ENCODE data around the gene SLC6A5. TPM values are rescaled to one million over a fixed set of nuclear protein-coding genes. Genes with fewer than 3 reads are reported as not detected.

Gene SLC6A5
- total RNA-seq, 2 donors from 2014 or later, result 0.40 TPM; not detected in 1

GRCh38 chr11:20647976-20648565 is 48.7 kb downstream of the SLC6A5 start:
- H3K9me3 ChIP-seq, result no peaks in the 10 kb centered on the region
- H3K4me1 ChIP-seq (replicated peaks), result no peaks in the 10 kb centered on the region
- DNase-seq (ENCODE audit: low spot score), result peak; percentile 29
- intact Hi-C loops (cut with DNase I), result loop anchor here (2.0 to 10.0 kb wide), 3 partner anchors 1341 to 1657 kb away; no protein-coding TSS in a partner anchor
- no peak overlapping the region for H3K27ac ChIP-seq
- WGBS, result 41% methylated on average over 4 of the region's 4 CpGs
- no peaks in the 10 kb centered on the region for H3K36me3 ChIP-seq
- no peaks in the 10 kb centered on the region for H3K27me3 ChIP-seq (replicated peaks; ENCODE audit: insufficient read depth)
- TF ChIP-seq CTCF (IDR thresholded peaks at IDR 0.05), result peak; percentile 70 to 91 (median 84)
- no peak for TF ChIP-seq POLR2AphosphoS5 (IDR thresholded peaks at IDR 0.05)
- H3K4me3 ChIP-seq, result no peak overlapping the region

- no peak for DNase-seq (ENCODE audit: low spot score)
- intact Hi-C loops (cut with DNase I), result no loop called here
- Histone ChIP-seq H3K36me3 (no peaks in the 10 kb centered on the region), H3K4me3 (no peak overlapping the region), H3K27ac (no peak overlapping the region), H3K27me3 (replicated peaks; ENCODE audit: insufficient read depth) (peaks cover 3% of the 10 kb centered on the region), H3K4me1 (replicated peaks) (no peaks in the 10 kb centered on the region), H3K9me3 (no peaks in the 10 kb centered on the region)
- TF ChIP-seq POLR2AphosphoS5 (IDR thresholded peaks at IDR 0.05) (no peak), CTCF (IDR thresholded peaks at IDR 0.05) (no peak), POLR2A (IDR thresholded peaks at IDR 0.05) (no peak)
- 73% methylated on average over 13 of the region's 13 CpGs for WGBS
Measured at GRCh38 chr11:20652150-20652806, 52.9 kb downstream of the SLC6A5 start.

DNA sequence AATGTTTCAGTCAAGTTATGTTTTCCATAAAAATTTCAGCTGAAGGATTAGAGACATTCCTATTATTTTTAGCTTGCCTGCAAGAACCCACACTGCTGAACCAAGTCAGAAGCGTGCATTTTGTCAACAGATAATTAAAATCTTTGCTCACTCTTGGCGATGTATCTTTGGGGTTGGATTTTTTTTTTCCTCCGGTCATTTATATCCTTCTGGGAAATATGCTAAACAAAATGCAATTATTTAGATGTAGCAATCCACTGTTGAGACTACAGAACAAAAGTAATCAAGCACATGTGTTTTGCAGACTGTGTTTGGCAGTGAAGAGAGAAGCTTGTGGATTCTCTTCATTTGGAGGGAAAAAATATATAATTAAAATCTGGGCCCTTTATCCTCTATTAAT is 54.6 kb downstream of the SLC6A5 start:
- Histone ChIP-seq H3K9me3 (no peaks in the 10 kb centered on the region), H3K4me1 (replicated peaks) (no peaks in the 10 kb centered on the region), H3K4me3 (no peak overlapping the region), H3K27me3 (replicated peaks; ENCODE audit: insufficient read depth) (peaks cover 4% of the 10 kb centered on the region), H3K27ac (no peak overlapping the region), H3K36me3 (no peaks in the 10 kb centered on the region)
- WGBS, result 75% methylated on average over 3 of the region's 3 CpGs
- TF ChIP-seq CTCF (IDR thresholded peaks at IDR 0.05) (no peak), POLR2A (IDR thresholded peaks at IDR 0.05) (no peak), POLR2AphosphoS5 (IDR thresholded peaks at IDR 0.05) (no peak)
- intact Hi-C loops (cut with DNase I), result no loop called here
- DNase-seq (ENCODE audit: low spot score), result no peak

DNA sequence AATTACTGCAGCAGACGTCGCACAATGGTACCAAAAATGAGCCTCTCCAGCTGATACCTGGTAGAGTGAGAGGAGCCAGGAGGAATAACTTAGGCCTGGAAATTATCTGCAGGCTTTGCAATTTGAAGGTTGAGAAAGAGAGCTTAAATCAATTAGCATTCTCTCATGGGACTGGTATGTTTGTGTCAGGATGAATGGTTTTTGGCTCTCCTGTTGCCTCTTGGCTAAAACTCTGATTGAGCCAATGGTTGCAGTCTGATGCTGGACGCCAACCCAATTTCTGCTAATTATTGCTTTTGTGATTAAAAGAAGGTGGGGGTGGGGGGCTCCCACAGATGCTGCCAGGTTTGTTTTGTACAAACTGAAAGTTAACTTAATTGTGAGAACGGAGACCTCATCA is 57.5 kb downstream of the SLC6A5 start:
- Histone ChIP-seq H3K27ac (no peak overlapping the region), H3K27me3 (replicated peaks; ENCODE audit: insufficient read depth) (peaks cover 4% of the 10 kb centered on the region), H3K9me3 (no peaks in the 10 kb centered on the region), H3K36me3 (no peaks in the 10 kb centered on the region), H3K4me3 (no peak overlapping the region), H3K4me1 (replicated peaks) (no peaks in the 10 kb centered on the region)
- intact Hi-C loops (cut with DNase I), result no loop called here
- DNase-seq (ENCODE audit: low spot score), result no peak
- WGBS, result 90% methylated on average over 4 of the region's 4 CpGs
- TF ChIP-seq POLR2A (IDR thresholded peaks at IDR 0.05) (no peak), CTCF (IDR thresholded peaks at IDR 0.05) (no peak), POLR2AphosphoS5 (IDR thresholded peaks at IDR 0.05) (no peak)

- no peak overlapping the region for H3K27ac ChIP-seq
- intact Hi-C loops (cut with DNase I), result no loop called here
- WGBS, result 45% methylated on average over 1 of the region's 1 CpG
- no peaks in the 10 kb centered on the region for H3K4me1 ChIP-seq (replicated peaks)
- no peak overlapping the region for H3K4me3 ChIP-seq
- no peaks in the 10 kb centered on the region for H3K9me3 ChIP-seq
- no peaks in the 10 kb centered on the region for H3K36me3 ChIP-seq
- no peak for DNase-seq (ENCODE audit: low spot score)
- H3K27me3 ChIP-seq (replicated peaks; ENCODE audit: insufficient read depth), result peaks cover 4% of the 10 kb centered on the region
- TF ChIP-seq POLR2AphosphoS5 (IDR thresholded peaks at IDR 0.05) (no peak), POLR2A (IDR thresholded peaks at IDR 0.05) (no peak), CTCF (IDR thresholded peaks at IDR 0.05) (no peak)
Measured at GRCh38 chr11:20658135-20658534, 58.7 kb downstream of the SLC6A5 start.

Data from prostate gland (tissue), 2 donors.